SH-SY5Y (cell line): ENCODE measurements around the gene SCYL1.

Experiments
- GATA2 ChIP-seq: IDR thresholded peaks from 2 replicates; pipeline ENCODE4 v1.6.1; 2011; ENCODE audit warnings: mild to moderate bottlenecking, low read depth, low read length
- GATA3 ChIP-seq: IDR thresholded peaks from 2 replicates; pipeline ENCODE4 v1.6.1; 2011; ENCODE audit warnings: low read depth, mild to moderate bottlenecking, low read length, moderate library complexity

- TF ChIP-seq GATA2 (no peak), GATA3 (no peak)
Observed at GRCh38 chr11:65506772-65507505, 17.9 kb upstream of the SCYL1 start.
